ENCODE measurements around the gene ASIP. TPM values are rescaled to one million over a fixed set of nuclear protein-coding genes. Genes with fewer than 3 reads are reported as not detected.
"Not testable (repeated sequence)": the region's sequence is repeated elsewhere in the genome, so short reads cannot be mapped to it uniquely, and the experiment has no call there.

ASIP gene
- not detected in 2 replicates for total RNA-seq
- long read RNA-seq = 0 reads

GRCh38 chr20:34240693-34241615 is at the start of gene ASIP:
TSS of gene ASIP (plus strand) at chr20:34241423. CDS start at chr20:34260375, 18,952 bp downstream.
- DNase-seq (ENCODE audit: extremely low spot score, unreplicated experiment) = no peak
- peaks cover 3% of the 10 kb centered on the region for H3K36me3 Mint-ChIP-seq (ENCODE audit: unreplicated experiment)
- no peak within 1 kb of the TSS for H3K4me3 Mint-ChIP-seq (ENCODE audit: unreplicated experiment)
- H3K27me3 Mint-ChIP-seq (ENCODE audit: unreplicated experiment) = peaks cover 56% of the 10 kb centered on the region
- H3K27ac Mint-ChIP-seq (ENCODE audit: unreplicated experiment) = no peak within 1 kb of the TSS
- peaks cover 3% of the 10 kb centered on the region for H3K4me1 Mint-ChIP-seq (ENCODE audit: unreplicated experiment)
- peaks cover 24% of the 10 kb centered on the region for H3K9me3 Mint-ChIP-seq (ENCODE audit: unreplicated experiment)
- TF ChIP-seq CTCF (IDR thresholded peaks at IDR 0.05) = no peak

GRCh38 chr20:34193051-34193450 is 48.2 kb upstream of the ASIP start:
- peaks cover 48% of the 10 kb centered on the region for H3K27me3 Mint-ChIP-seq (ENCODE audit: unreplicated experiment)
- H3K36me3 Mint-ChIP-seq (ENCODE audit: unreplicated experiment) = no peaks in the 10 kb centered on the region
- H3K27ac Mint-ChIP-seq (ENCODE audit: unreplicated experiment) = no peak overlapping the region
- no peak for DNase-seq (ENCODE audit: extremely low spot score, unreplicated experiment)
- no peak overlapping the region for H3K4me3 Mint-ChIP-seq (ENCODE audit: unreplicated experiment)
- H3K4me1 Mint-ChIP-seq (ENCODE audit: unreplicated experiment) = peaks cover 7% of the 10 kb centered on the region
- no peaks in the 10 kb centered on the region for H3K9me3 Mint-ChIP-seq (ENCODE audit: unreplicated experiment)
- TF ChIP-seq CTCF (IDR thresholded peaks at IDR 0.05) = no peak

GRCh38 chr20:34199183-34199582 is 42.0 kb upstream of the ASIP start:
- Mint-ChIP-seq H3K27me3 (ENCODE audit: unreplicated experiment) (peaks cover 63% of the 10 kb centered on the region), H3K9me3 (ENCODE audit: unreplicated experiment) (no peaks in the 10 kb centered on the region), H3K4me1 (ENCODE audit: unreplicated experiment) (no peaks in the 10 kb centered on the region), H3K27ac (ENCODE audit: unreplicated experiment) (no peak overlapping the region), H3K36me3 (ENCODE audit: unreplicated experiment) (no peaks in the 10 kb centered on the region), H3K4me3 (ENCODE audit: unreplicated experiment) (no peak overlapping the region)
- TF ChIP-seq CTCF (IDR thresholded peaks at IDR 0.05) = no peak
- no peak for DNase-seq (ENCODE audit: extremely low spot score, unreplicated experiment)

- no peaks in the 10 kb centered on the region for H3K4me1 Mint-ChIP-seq (ENCODE audit: unreplicated experiment)
- H3K9me3 Mint-ChIP-seq (ENCODE audit: unreplicated experiment) = no peaks in the 10 kb centered on the region
- DNase-seq (ENCODE audit: extremely low spot score, unreplicated experiment) = no peak
- H3K4me3 Mint-ChIP-seq (ENCODE audit: unreplicated experiment) = no peak overlapping the region
- H3K27me3 Mint-ChIP-seq (ENCODE audit: unreplicated experiment) = peaks cover 55% of the 10 kb centered on the region
- H3K36me3 Mint-ChIP-seq (ENCODE audit: unreplicated experiment) = no peaks in the 10 kb centered on the region
- TF ChIP-seq CTCF (IDR thresholded peaks at IDR 0.05) = no peak
- H3K27ac Mint-ChIP-seq (ENCODE audit: unreplicated experiment) = no peak overlapping the region
Observed at GRCh38 chr20:34200023-34200422, 41.2 kb upstream of the ASIP start.

GRCh38 chr20:34201531-34201930 is 39.7 kb upstream of the ASIP start:
- no peak overlapping the region for H3K27ac Mint-ChIP-seq (ENCODE audit: unreplicated experiment)

GRCh38 chr20:34205172-34205880 is 35.9 kb upstream of the ASIP start:
- H3K36me3 Mint-ChIP-seq (ENCODE audit: unreplicated experiment); H3K27ac Mint-ChIP-seq (ENCODE audit: unreplicated experiment); H3K4me3 Mint-ChIP-seq (ENCODE audit: unreplicated experiment); H3K4me1 Mint-ChIP-seq (ENCODE audit: unreplicated experiment); H3K9me3 Mint-ChIP-seq (ENCODE audit: unreplicated experiment); DNase-seq (ENCODE audit: extremely low spot score, unreplicated experiment): not testable (repeated sequence)
- H3K27me3 Mint-ChIP-seq (ENCODE audit: unreplicated experiment) = peaks cover 17% of the 10 kb centered on the region

More at GRCh38 chr20:34201531-34201930, 39.7 kb upstream of the ASIP start:
- H3K4me1 Mint-ChIP-seq (ENCODE audit: unreplicated experiment) = no peaks in the 10 kb centered on the region
- no peak for TF ChIP-seq CTCF (IDR thresholded peaks at IDR 0.05)
- H3K4me3 Mint-ChIP-seq (ENCODE audit: unreplicated experiment) = no peak overlapping the region
- no peaks in the 10 kb centered on the region for H3K36me3 Mint-ChIP-seq (ENCODE audit: unreplicated experiment)
- DNase-seq (ENCODE audit: extremely low spot score, unreplicated experiment) = no peak
- no peaks in the 10 kb centered on the region for H3K9me3 Mint-ChIP-seq (ENCODE audit: unreplicated experiment)
- H3K27me3 Mint-ChIP-seq (ENCODE audit: unreplicated experiment) = peaks cover 46% of the 10 kb centered on the region

Data from osteocyte (in vitro differentiated cells).